Measurements from ENCODE around the gene LSM12. TPM values are rescaled to one million over a fixed set of nuclear protein-coding genes. Genes with fewer than 3 reads are reported as not detected.

The LSM12 gene
- total RNA-seq, 1 donor from 2014 or later: 69.6 TPM

GRCh38 chr17:44108440-44109311 lies 42.2 kb upstream of the LSM12 start:
- Histone ChIP-seq H3K9ac (no peak overlapping the region), H3K4me1 (peaks cover 12% of the 10 kb centered on the region), H3K27ac (no peak overlapping the region), H3K27me3 (no peaks in the 10 kb centered on the region), H3K36me3 (no peaks in the 10 kb centered on the region), H4K20me1 (ENCODE audit: low read depth) (peaks cover 82% of the 10 kb centered on the region), H2AFZ (replicated peaks) (no peak overlapping the region), H3F3A (ENCODE audit: low read depth) (peaks cover 5% of the 10 kb centered on the region), H3K79me2 (ENCODE audit: low read depth) (no peaks in the 10 kb centered on the region), H3K4me2 (no peak overlapping the region), H3K4me3 (no peak overlapping the region), H3K9me3 (ENCODE audit: low read depth) (no peaks in the 10 kb centered on the region)
- no peak for TF ChIP-seq CTCF (IDR thresholded peaks at IDR 0.05)
- no peak for TF ChIP-seq EZH2phosphoT487 (IDR thresholded peaks at IDR 0.05)
- TF ChIP-seq EZH2 (IDR thresholded peaks at IDR 0.05): no peak
- Mint-ChIP-seq H3K36me3 (no peaks in the 10 kb centered on the region), H3K27ac (no peak overlapping the region), H3K4me3 (no peak overlapping the region), H3K27me3 (ENCODE audit: insufficient read depth, low read depth) (peaks cover under 1% of the 10 kb centered on the region), H3K4me1 (peaks cover 44% of the 10 kb centered on the region), H3K9me3 (no peaks in the 10 kb centered on the region)
- DNase-seq (ENCODE audit: low spot score): no peak

GRCh38 chr17:44106801-44107200 lies 40.3 kb upstream of the LSM12 start:
- Mint-ChIP-seq H3K36me3 (no peaks in the 10 kb centered on the region), H3K27ac (no peak overlapping the region), H3K4me1 (peaks cover 55% of the 10 kb centered on the region), H3K4me3 (no peak overlapping the region), H3K27me3 (ENCODE audit: insufficient read depth, low read depth) (no peaks in the 10 kb centered on the region), H3K9me3 (no peaks in the 10 kb centered on the region)
- no peaks in the 10 kb centered on the region for H3K9me3 ChIP-seq (ENCODE audit: low read depth)
- no peak overlapping the region for H3K4me3 ChIP-seq
- H3K27me3 ChIP-seq: no peaks in the 10 kb centered on the region
- no peak overlapping the region for H3K27ac ChIP-seq
- H4K20me1 ChIP-seq (ENCODE audit: low read depth): peaks cover 64% of the 10 kb centered on the region
- no peak overlapping the region for H3K4me2 ChIP-seq
- TF ChIP-seq EZH2 (IDR thresholded peaks at IDR 0.05) (no peak), EZH2phosphoT487 (IDR thresholded peaks at IDR 0.05) (no peak), CTCF (IDR thresholded peaks at IDR 0.05) (no peak)
- H3K9ac ChIP-seq: no peak overlapping the region
- H3K4me1 ChIP-seq: peaks cover 12% of the 10 kb centered on the region
- H2AFZ ChIP-seq (replicated peaks): no peak overlapping the region
- DNase-seq (ENCODE audit: low spot score): no peak
- H3F3A ChIP-seq (ENCODE audit: low read depth): peaks cover 5% of the 10 kb centered on the region
- no peaks in the 10 kb centered on the region for H3K79me2 ChIP-seq (ENCODE audit: low read depth)
- no peaks in the 10 kb centered on the region for H3K36me3 ChIP-seq

GRCh38 chr17:44105941-44106340 lies 39.5 kb upstream of the LSM12 start:
- Mint-ChIP-seq H3K27ac (no peak overlapping the region), H3K9me3 (no peaks in the 10 kb centered on the region), H3K4me3 (no peak overlapping the region), H3K36me3 (no peaks in the 10 kb centered on the region), H3K27me3 (ENCODE audit: insufficient read depth, low read depth) (no peaks in the 10 kb centered on the region), H3K4me1 (peaks cover 54% of the 10 kb centered on the region)
- Histone ChIP-seq H3K36me3 (no peaks in the 10 kb centered on the region), H3K9ac (no peak overlapping the region), H3K27ac (no peak overlapping the region), H3F3A (ENCODE audit: low read depth) (peaks cover 5% of the 10 kb centered on the region), H3K4me1 (peaks cover 3% of the 10 kb centered on the region), H3K27me3 (no peaks in the 10 kb centered on the region), H3K9me3 (ENCODE audit: low read depth) (no peaks in the 10 kb centered on the region), H3K4me2 (no peak overlapping the region), H3K4me3 (no peak overlapping the region), H4K20me1 (ENCODE audit: low read depth) (peaks cover 56% of the 10 kb centered on the region), H3K79me2 (ENCODE audit: low read depth) (no peaks in the 10 kb centered on the region), H2AFZ (replicated peaks) (no peak overlapping the region)
- DNase-seq (ENCODE audit: low spot score): no peak
- TF ChIP-seq EZH2 (IDR thresholded peaks at IDR 0.05) (no peak), CTCF (IDR thresholded peaks at IDR 0.05) (no peak), EZH2phosphoT487 (IDR thresholded peaks at IDR 0.05) (no peak)

All from neural progenitor cell (in vitro differentiated cells).